Adrenal gland (tissue), 5 donors: ENCODE results near the gene MIGA2.

Experiments used
- CTCF ChIP-seq, 6 experiments: fragments of 450-650 bp in 4 of 6; fragments of 200-600 bp in 2 of 6; sonication (generic) in 1 of 6; IDR thresholded peaks; 1 replicate in 5 of 6; 2 replicates in 1 of 6; pipeline versions ENCODE4 v1.5.1 to v1.8.0; 2016 to 2021; ENCODE audit warnings: antibody characterized with exemption in 6 of 6, mild to moderate bottlenecking in 2 of 6, moderate library complexity in 1 of 6
- POLR2A ChIP-seq, 2 donors: fragments of 450-650 bp; IDR thresholded peaks; one replicate each; pipeline ENCODE4 v1.6.1; 2017; ENCODE audit warnings: antibody characterized with exemption in 2 of 2, mild to moderate bottlenecking in 2 of 2, moderate library complexity in 1 of 2
- donor health status: DM: no; HTN: no; CAD: no.

GRCh38 chr9:129102791-129103594 is 66.6 kb downstream of the MIGA2 start:
- peak in 5 of 6 experiments; percentile 13 to 46 (median 39) for TF ChIP-seq CTCF (IDR thresholded peaks at IDR 0.05)
- TF ChIP-seq POLR2A (IDR thresholded peaks at IDR 0.05) = no peak
